A549 (cell line): ENCODE results near the gene MLLT10. TPM values are rescaled to one million over a fixed set of nuclear protein-coding genes. Genes with fewer than 3 reads are reported as not detected.

ENCODE experiments used
- ATAC-seq, 2 experiments: fragments of 200-7000 bp in 1 of 2; fragments of >200 bp in 1 of 2; cut with Nextera tagmentation in 1 of 2; cut with Tn5 transposase in 1 of 2; 3 replicates each; pipeline versions ENCODE4 v1.8.0 to v1.9.1; 2018 to 2020; ENCODE audit warnings: mild to moderate bottlenecking in 1 of 2, moderate library complexity in 1 of 2
- CTCF ChIA-PET: fragments of 300-600 bp; sonication (Branson Sonifier 250); formaldehyde crosslinking; extraction: SDS; loops from one replicate; lab custom pipeline; 2021; ENCODE audit warnings: antibody characterized with exemption, inconsistent platforms; lab: Yijun Ruan, JAX
- POLR2A ChIA-PET: fragments of 350-600 bp; formaldehyde crosslinking; extraction: SDS; loops from one replicate; lab custom pipeline; 2021; ENCODE audit warnings: antibody characterized with exemption, inconsistent platforms; lab: Yijun Ruan, JAX
- DNase-seq, 2 experiments: peaks; one replicate each; pipeline versions ENCODE4 v3.0.0 to v3.0.0-alpha.2; 2011 to 2016; ENCODE audit warnings: low read depth in 1 of 2, low spot score in 1 of 2
- FAIRE-seq: peaks from 2 replicates; lab custom pipeline; 2011; peaks lifted over from hg19 to GRCh38; lab: Jason Lieb, UNC
- H3K27ac ChIP-seq, 2 experiments: fragments of >200 bp; sonication (Bioruptor Twin); formaldehyde crosslinking; 3 replicates each; pipeline ENCODE4 v1.5.1; 2016 to 2017
- H3K4me1 ChIP-seq: fragments of >200 bp; sonication (Bioruptor Twin); formaldehyde crosslinking; 3 replicates; pipeline ENCODE4 v1.6.1; 2016
- H3K4me2 ChIP-seq: fragments of >200 bp; sonication (Bioruptor Twin); formaldehyde crosslinking; 3 replicates; pipeline ENCODE4 v1.6.1; 2016
- H3K4me3 ChIP-seq: fragments of >200 bp; sonication (Bioruptor Twin); formaldehyde crosslinking; 3 replicates; pipeline ENCODE4 v1.5.1; 2016
- H3K9me3 ChIP-seq: fragments of >200 bp; sonication (Bioruptor Twin); formaldehyde crosslinking; 3 replicates; pipeline ENCODE4 v1.6.1; 2016
- BHLHE40 ChIP-seq: IDR thresholded peaks from 2 replicates; pipeline ENCODE4 v1.6.1; 2012; ENCODE audit warnings: low read depth, low read length, inconsistent platforms
- CBX2 ChIP-seq: fragments of 200-600 bp; sonication (generic); IDR thresholded peaks from 2 replicates; pipeline ENCODE4 v1.6.1; 2016; ENCODE audit warnings: low read depth, mild to moderate bottlenecking, borderline replicate concordance
- CBX8 ChIP-seq: fragments of 200-600 bp; sonication (generic); IDR thresholded peaks from 2 replicates; pipeline ENCODE4 v1.6.1; 2016
- EHMT2 ChIP-seq: fragments of 200-600 bp; sonication (generic); IDR thresholded peaks from 2 replicates; pipeline ENCODE4 v1.6.1; 2016; ENCODE audit warnings: antibody characterized with exemption, low read depth, mild to moderate bottlenecking, moderate library complexity
- EP300 ChIP-seq, 2 experiments: fragments of >200 bp; sonication (Bioruptor Twin); formaldehyde crosslinking; IDR thresholded peaks; 2 replicates in 1 of 2; 3 replicates in 1 of 2; pipeline ENCODE4 v1.6.1; 2016 to 2017
- FOSL2 ChIP-seq, 2 experiments: fragments of 450-650 bp in 1 of 2; fragments of >200 bp in 1 of 2; sonication (Bioruptor Twin) in 1 of 2; formaldehyde crosslinking; IDR thresholded peaks; 2 replicates each; pipeline versions ENCODE4 v1.5.0 to v1.6.1; 2016 to 2020; ENCODE audit warnings: mild to moderate bottlenecking in 1 of 2, moderate library complexity in 1 of 2
- FOXS1 ChIP-seq: fragments of 250-450 bp; sonication (Bioruptor Pico); IDR thresholded peaks from 2 replicates; pipeline ENCODE4 v1.5.0; 2020; ENCODE audit warnings: mild to moderate bottlenecking, moderate library complexity
- GATA3 ChIP-seq: IDR thresholded peaks from 2 replicates; pipeline ENCODE4 v1.6.1; 2012; ENCODE audit warnings: borderline replicate concordance
- HOXA7 ChIP-seq: fragments of 250-450 bp; sonication (Bioruptor Pico); IDR thresholded peaks from 2 replicates; pipeline ENCODE4 v1.5.0; 2020; ENCODE audit warnings: mild to moderate bottlenecking, moderate library complexity
- HOXB5 ChIP-seq: fragments of 250-450 bp; sonication (Bioruptor Pico); IDR thresholded peaks from 2 replicates; pipeline ENCODE4 v1.5.0; 2020; ENCODE audit warnings: mild to moderate bottlenecking, moderate library complexity
- NR3C1 ChIP-seq: fragments of >200 bp; sonication (Bioruptor Twin); formaldehyde crosslinking; IDR thresholded peaks from 3 replicates; pipeline ENCODE4 v1.6.1; 2017
- PHF8 ChIP-seq: fragments of 200-600 bp; sonication (generic); IDR thresholded peaks from 2 replicates; pipeline ENCODE4 v1.6.1; 2016; ENCODE audit warnings: low read depth, mild to moderate bottlenecking, antibody characterized with exemption, moderate library complexity, borderline replicate concordance
- POLR2A ChIP-seq: IDR thresholded peaks from 2 replicates; pipeline ENCODE4 v1.6.1; 2012; ENCODE audit warnings: mild to moderate bottlenecking, low read length
- RAD21 ChIP-seq, 2 experiments: fragments of >200 bp in 1 of 2; sonication (Bioruptor Twin) in 1 of 2; formaldehyde crosslinking in 1 of 2; IDR thresholded peaks in 1 of 2; conservative IDR thresholded peaks in 1 of 2; 2 replicates in 1 of 2; 3 replicates in 1 of 2; pipeline ENCODE4 v1.6.1; 2012 to 2018; ENCODE audit warnings: inconsistent platforms in 1 of 2
- RCOR1 ChIP-seq: fragments of 150-350 bp; IDR thresholded peaks from 2 replicates; pipeline ENCODE4 v1.6.1; 2014; ENCODE audit warnings: antibody characterized with exemption, low read length, low read depth
- TFCP2L1 ChIP-seq: fragments of 250-450 bp; sonication (Bioruptor Pico); IDR thresholded peaks from 2 replicates; pipeline ENCODE4 v1.5.0; 2021; ENCODE audit warnings: mild to moderate bottlenecking
- TP53 ChIP-seq: fragments of 250-450 bp; sonication (Bioruptor Pico); IDR thresholded peaks from 2 replicates; pipeline ENCODE4 v1.5.0; 2021; ENCODE audit warnings: mild to moderate bottlenecking, moderate library complexity
- ZC3H11A ChIP-seq: fragments of 450-650 bp; IDR thresholded peaks from 2 replicates; pipeline ENCODE4 v1.6.1; 2014; ENCODE audit warnings: antibody characterized with exemption, mild to moderate bottlenecking
- ZFP36 ChIP-seq: fragments of 450-650 bp; IDR thresholded peaks from 2 replicates; pipeline ENCODE4 v1.6.1; 2014; ENCODE audit warnings: borderline replicate concordance; ENCODE audit not compliant: partially characterized antibody
- WGBS: methylation state at CpG from one replicate; pipeline ENCODE4 v1.1.6; 2017; ENCODE audit errors: missing lambda C conversion rate; 5-methylcytosine and 5-hydroxymethylcytosine counted together
- polyA plus RNA-seq, 4 experiments: library from polyadenylated mRNA; depleted of rRNA in 3 of 4; stranded (reverse); fragments of >200 nt; fragmentation: RNase III in 1 of 4; extraction: RNeasy Plus Mini Kit Qiagen cat#74134 plus additional on column Dnase treatment in 1 of 4; gene quantifications; 2 replicates in 3 of 4; 3 replicates in 1 of 4; pipeline ENCODE4 v1.2.3, GENCODE V29; 2011 to 2017
- TF ChIP-seq, protein P1 (sequence below): fragments of 150-350 bp; IDR thresholded peaks from 2 replicates; pipeline ENCODE4 v1.6.1; 2014; ENCODE audit warnings: low read depth, mild to moderate bottlenecking, low read length
- TF ChIP-seq, protein P2 (sequence below): fragments of >200 bp; sonication (Bioruptor Twin); formaldehyde crosslinking; IDR thresholded peaks from 2 replicates; pipeline ENCODE4 v1.6.1; 2016
- TF ChIP-seq, protein P3 (sequence below): IDR thresholded peaks from 2 replicates; pipeline ENCODE4 v1.6.1; 2012

Gene MLLT10
- polyA plus RNA-seq, 2 of the 4 experiments (the other 2 are of a cell fraction), result 41.7 to 54.1 TPM

DNA sequence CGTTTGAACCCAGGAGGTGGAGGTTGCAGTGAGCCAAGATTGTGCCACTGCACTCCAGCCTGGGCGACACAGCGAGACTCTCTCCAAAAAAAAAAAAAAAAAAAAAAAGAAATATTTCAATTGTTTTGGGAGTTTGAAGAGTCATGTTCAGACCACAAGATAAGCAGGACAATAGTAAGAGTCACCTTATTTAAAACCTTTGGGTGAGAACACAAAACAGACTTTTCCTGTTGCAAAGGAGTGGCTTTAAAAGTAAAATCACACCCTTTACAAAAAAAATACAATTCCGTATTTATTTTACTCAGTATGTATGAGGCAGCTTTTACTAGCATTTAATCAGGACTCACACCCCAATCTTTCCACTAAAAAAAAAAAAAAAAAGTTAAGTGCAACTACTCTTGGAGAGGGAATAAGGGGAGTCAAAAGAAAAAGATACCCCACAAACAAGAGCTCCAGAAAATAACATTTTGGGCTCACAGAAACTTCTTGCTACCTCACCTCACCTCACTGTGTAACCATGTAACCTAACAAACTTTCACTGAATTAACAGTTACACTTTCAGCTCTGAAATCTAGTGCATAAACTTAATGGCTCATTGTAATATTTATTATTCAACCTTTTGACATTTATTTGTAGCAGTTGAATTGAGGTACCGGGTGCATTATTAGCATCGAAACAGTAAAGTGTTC is 19.8 kb upstream of the MLLT10 start:
- peak overlapping the region; percentile 92; the same call in 2 of the 3 replicates for H3K4me2 ChIP-seq
- H3K4me3 ChIP-seq, result no peak overlapping the region
- no peak overlapping the region for H3K27ac ChIP-seq
- H3K4me1 ChIP-seq, result peaks cover 55% of the 10 kb centered on the region
- ChIA-PET CTCF (interaction anchor here (0.6 to 3.1 kb wide), 5 partner anchors 12 to 218 kb away, joined by 4 to 22 read pairs (median 4); no protein-coding TSS in a partner anchor), POLR2A (no interaction called here)
- no peak for DNase-seq
- TF ChIP-seq POLR2A, result no peak
- TF ChIP-seq ZFP36, result no peak
- TF ChIP-seq HOXB5, result no peak
- TF ChIP-seq ZC3H11A, result no peak
- no peak for TF ChIP-seq RAD21 (conservative IDR thresholded peaks at IDR 0.05 in 1 of 2, IDR thresholded peaks at IDR 0.05 in 1 of 2)
- no peak for TF ChIP-seq CBX8
- TF ChIP-seq TP53, result no peak
- no peak for TF ChIP-seq HOXA7
- TF ChIP-seq, protein P1, sequence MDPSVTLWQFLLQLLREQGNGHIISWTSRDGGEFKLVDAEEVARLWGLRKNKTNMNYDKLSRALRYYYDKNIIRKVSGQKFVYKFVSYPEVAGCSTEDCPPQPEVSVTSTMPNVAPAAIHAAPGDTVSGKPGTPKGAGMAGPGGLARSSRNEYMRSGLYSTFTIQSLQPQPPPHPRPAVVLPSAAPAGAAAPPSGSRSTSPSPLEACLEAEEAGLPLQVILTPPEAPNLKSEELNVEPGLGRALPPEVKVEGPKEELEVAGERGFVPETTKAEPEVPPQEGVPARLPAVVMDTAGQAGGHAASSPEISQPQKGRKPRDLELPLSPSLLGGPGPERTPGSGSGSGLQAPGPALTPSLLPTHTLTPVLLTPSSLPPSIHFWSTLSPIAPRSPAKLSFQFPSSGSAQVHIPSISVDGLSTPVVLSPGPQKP, result no peak
- no peak for TF ChIP-seq FOXS1 (CRISPR knock-in tag)
- no peak for TF ChIP-seq RCOR1
- TF ChIP-seq NR3C1, result no peak
- no peak for TF ChIP-seq EHMT2
- TF ChIP-seq, protein P2, sequence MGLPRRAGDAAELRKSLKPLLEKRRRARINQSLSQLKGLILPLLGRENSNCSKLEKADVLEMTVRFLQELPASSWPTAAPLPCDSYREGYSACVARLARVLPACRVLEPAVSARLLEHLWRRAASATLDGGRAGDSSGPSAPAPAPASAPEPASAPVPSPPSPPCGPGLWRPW, result no peak
- no peaks in the 10 kb centered on the region for H3K9me3 ChIP-seq
- no peak for ATAC-seq
- WGBS, result 90% methylated on average over 6 of the region's 6 CpGs
- no peak for FAIRE-seq

DNA sequence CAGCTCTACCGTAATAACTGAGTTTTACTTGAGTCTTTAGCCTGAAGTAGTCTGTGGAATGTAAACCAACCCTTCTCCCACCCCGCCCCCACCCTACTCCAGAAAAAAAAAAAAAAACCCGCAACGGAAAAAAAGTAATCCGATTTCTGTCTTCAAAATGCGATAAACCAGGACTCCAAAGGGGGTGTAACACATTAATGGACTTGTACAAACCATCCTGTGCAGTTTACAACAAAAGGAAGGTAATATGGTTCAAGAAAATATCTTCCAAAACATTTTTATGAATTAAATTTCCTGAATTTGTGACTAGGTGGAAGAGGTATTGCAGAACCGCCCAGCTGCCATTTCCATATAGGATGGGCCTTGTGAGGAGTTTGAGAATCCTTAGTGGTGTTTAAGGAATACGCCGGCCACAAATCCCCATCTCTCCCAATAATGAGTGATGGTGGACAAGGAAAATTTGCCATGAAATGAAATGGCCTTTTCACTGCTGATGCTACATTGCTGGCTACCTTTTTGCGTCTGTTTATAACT is 19.1 kb upstream of the MLLT10 start:
- H3K4me1 ChIP-seq, result peaks cover 61% of the 10 kb centered on the region
- DNase-seq, result no peak
- H3K27ac ChIP-seq, result peak overlapping the region in 1 of 2 experiments; percentile 94; a peak in 1 of 6 replicates
- TF ChIP-seq, protein P3, sequence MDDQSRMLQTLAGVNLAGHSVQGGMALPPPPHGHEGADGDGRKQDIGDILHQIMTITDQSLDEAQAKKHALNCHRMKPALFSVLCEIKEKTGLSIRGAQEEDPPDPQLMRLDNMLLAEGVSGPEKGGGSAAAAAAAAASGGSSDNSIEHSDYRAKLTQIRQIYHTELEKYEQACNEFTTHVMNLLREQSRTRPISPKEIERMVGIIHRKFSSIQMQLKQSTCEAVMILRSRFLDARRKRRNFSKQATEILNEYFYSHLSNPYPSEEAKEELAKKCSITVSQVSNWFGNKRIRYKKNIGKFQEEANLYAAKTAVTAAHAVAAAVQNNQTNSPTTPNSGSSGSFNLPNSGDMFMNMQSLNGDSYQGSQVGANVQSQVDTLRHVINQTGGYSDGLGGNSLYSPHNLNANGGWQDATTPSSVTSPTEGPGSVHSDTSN, result no peak
- TF ChIP-seq TFCP2L1 (CRISPR knock-in tag) (no peak), EP300 (IDR thresholded peaks at IDR 0.05) (no peak), ZC3H11A (no peak), CBX2 (no peak), PHF8 (no peak), GATA3 (no peak), FOSL2 (IDR thresholded peaks at IDR 0.05) (no peak), FOSL2 (CRISPR knock-in tag; IDR thresholded peaks at IDR 0.05) (no peak), BHLHE40 (no peak), CBX8 (no peak), TP53 (no peak)
- TF ChIP-seq, protein P2, result no peak
- no peaks in the 10 kb centered on the region for H3K9me3 ChIP-seq
- H3K4me3 ChIP-seq, result no peak overlapping the region
- no peak for ATAC-seq
- ChIA-PET POLR2A (no interaction called here), CTCF (interaction anchor here (0.6 to 3.1 kb wide), 7 partner anchors 11 to 240 kb away, joined by 4 to 22 read pairs (median 4); no protein-coding TSS in a partner anchor)
- H3K4me2 ChIP-seq, result peak overlapping the region; percentile 92
- no peak for FAIRE-seq
- 86% methylated on average over 10 of the region's 10 CpGs for WGBS
